ENCODE results near the gene CNTRL. TPM values are rescaled to one million over a fixed set of nuclear protein-coding genes. Genes with fewer than 3 reads are reported as not detected.
"Not testable (repeated sequence)": the region's sequence is repeated elsewhere in the genome, so short reads cannot be mapped to it uniquely, and the experiment has no call there.

CNTRL gene
- total and polyA plus RNA-seq, 8 donors: 4.4 to 27.4 (median 11.2) TPM

DNA sequence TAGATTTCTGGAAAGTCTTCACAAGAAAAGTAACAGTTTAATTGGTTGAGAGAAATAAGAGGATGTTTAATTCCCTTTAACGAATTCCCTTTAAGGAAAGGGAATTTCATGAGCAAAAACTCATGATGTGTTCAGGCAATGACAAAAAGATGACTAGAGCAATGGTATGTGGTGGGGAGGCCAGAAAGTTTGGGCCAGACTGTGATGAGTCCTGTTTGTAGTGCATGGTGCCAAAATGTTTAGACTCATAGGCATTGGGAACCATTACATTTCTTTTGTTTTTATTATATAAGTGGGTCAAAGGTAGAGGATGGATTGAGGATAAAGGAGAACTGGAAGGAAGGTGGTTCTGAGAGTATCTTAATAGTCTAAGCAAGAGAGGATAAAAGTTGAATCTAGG lies 10.9 kb downstream of the CNTRL start:
- TF ChIP-seq, protein P1, sequence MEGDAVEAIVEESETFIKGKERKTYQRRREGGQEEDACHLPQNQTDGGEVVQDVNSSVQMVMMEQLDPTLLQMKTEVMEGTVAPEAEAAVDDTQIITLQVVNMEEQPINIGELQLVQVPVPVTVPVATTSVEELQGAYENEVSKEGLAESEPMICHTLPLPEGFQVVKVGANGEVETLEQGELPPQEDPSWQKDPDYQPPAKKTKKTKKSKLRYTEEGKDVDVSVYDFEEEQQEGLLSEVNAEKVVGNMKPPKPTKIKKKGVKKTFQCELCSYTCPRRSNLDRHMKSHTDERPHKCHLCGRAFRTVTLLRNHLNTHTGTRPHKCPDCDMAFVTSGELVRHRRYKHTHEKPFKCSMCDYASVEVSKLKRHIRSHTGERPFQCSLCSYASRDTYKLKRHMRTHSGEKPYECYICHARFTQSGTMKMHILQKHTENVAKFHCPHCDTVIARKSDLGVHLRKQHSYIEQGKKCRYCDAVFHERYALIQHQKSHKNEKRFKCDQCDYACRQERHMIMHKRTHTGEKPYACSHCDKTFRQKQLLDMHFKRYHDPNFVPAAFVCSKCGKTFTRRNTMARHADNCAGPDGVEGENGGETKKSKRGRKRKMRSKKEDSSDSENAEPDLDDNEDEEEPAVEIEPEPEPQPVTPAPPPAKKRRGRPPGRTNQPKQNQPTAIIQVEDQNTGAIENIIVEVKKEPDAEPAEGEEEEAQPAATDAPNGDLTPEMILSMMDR (IDR thresholded peaks at IDR 0.05): no peak
- TF ChIP-seq POLR2A (IDR thresholded peaks at IDR 0.05) (no peak), POLR2AphosphoS5 (IDR thresholded peaks at IDR 0.05) (no peak), EP300 (IDR thresholded peaks at IDR 0.05) (no peak)
- Histone ChIP-seq H3K9me3 (no peaks in the 10 kb centered on the region), H3K4me3 (no peak overlapping the region), H3K36me3 (peaks cover 16 to 49% (median 39%) of the 10 kb centered on the region in 4 donors), H3K4me1 (peaks cover 0 to 3% (median 0%) of the 10 kb centered on the region in 4 donors), H3K27ac (no peak overlapping the region), H3K27me3 (no peaks in the 10 kb centered on the region)
- no peak for DNase-seq
- 82 to 92% (median 89%) methylated on average over 1 of the region's 1 CpG for WGBS, 5 donors
- intact Hi-C loops (cut with DNase I; ENCODE audit: low total_unique reads): no loop called here

DNA sequence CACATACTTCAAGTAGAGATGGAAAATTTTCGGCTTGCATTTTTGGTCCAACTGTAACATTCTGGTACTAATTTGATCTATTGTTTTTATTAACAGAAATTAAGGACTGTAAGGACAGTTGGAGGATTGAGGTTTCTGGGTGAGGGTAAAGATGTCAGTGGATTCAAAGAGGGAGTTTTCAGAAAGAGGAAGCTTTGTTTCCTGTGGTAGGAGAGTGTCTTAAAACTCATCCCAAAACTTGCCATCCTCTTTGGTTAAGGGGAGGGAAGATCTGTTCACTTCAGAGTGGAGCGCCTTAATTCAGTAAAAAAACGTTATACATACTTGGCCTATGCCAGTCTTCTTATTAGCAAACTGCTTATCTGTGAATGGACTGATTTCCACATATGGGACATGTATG lies 13.8 kb downstream of the CNTRL start:
- H3K27me3 ChIP-seq: no peaks in the 10 kb centered on the region
- no peaks in the 10 kb centered on the region for H3K9me3 ChIP-seq
- 72 to 88% (median 84%) methylated on average over 3 of the region's 3 CpGs for WGBS, 5 donors
- TF ChIP-seq POLR2A (IDR thresholded peaks at IDR 0.05) (no peak), POLR2AphosphoS5 (IDR thresholded peaks at IDR 0.05) (no peak), EP300 (IDR thresholded peaks at IDR 0.05) (no peak)
- TF ChIP-seq, protein P1 (IDR thresholded peaks at IDR 0.05): no peak
- DNase-seq: no peak
- peaks cover 7 to 31% (median 27%) of the 10 kb centered on the region in 4 donors for H3K36me3 ChIP-seq
- H3K4me3 ChIP-seq: no peak overlapping the region
- intact Hi-C loops (cut with DNase I; ENCODE audit: low total_unique reads): no loop called here
- H3K4me1 ChIP-seq: peaks cover 0 to 3% (median 0%) of the 10 kb centered on the region in 4 donors
- no peak overlapping the region for H3K27ac ChIP-seq

DNA sequence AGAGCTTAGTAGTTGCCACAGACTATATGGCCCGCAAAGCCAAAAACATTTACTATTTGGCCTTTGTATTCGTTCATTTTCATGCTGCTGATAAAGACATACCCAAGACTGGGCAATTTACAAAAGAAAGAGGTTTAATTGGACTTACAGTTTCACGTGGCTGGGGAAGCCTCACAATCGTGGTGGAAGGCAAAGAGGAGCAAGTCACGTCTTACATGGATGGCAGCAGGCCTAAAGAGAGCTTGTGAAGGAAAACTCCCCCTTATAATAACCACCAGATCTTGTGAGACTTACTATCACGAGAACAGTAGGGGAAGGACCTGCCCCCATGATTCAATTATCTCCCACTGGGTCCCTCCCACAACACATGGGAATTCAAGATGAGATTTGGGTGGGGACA lies 16.0 kb downstream of the CNTRL start:
- intact Hi-C loops (cut with DNase I; ENCODE audit: low total_unique reads); H3K9me3 ChIP-seq; H3K27ac ChIP-seq; H3K27me3 ChIP-seq; H3K4me1 ChIP-seq; H3K4me3 ChIP-seq; DNase-seq: not testable (repeated sequence)
- peaks cover 7 to 32% (median 25%) of the 10 kb centered on the region in 4 donors for H3K36me3 ChIP-seq
- WGBS, 5 donors: 91 to 94% (median 93%) methylated on average over 6 of the region's 6 CpGs

DNA sequence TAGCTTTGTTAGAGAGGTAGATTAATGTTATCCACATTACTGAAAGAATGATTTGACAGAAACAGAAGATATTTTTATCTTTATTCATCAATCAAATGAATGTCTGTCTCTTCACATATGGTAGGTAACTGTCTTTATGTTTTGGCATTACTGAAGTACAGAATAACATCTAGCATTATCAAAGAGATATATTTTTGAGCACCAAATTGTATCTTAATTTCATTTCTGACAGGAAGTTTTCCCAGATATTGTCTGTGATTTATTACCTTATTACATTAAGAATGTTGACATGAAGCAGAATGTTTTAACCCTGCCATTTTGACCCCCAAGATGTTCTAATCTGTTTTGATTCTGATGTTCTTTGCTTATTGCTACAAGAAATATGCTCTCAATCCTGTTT lies 20.3 kb downstream of the CNTRL start:
- H3K36me3 ChIP-seq: peaks cover 7 to 50% (median 41%) of the 10 kb centered on the region in 4 donors

DNA sequence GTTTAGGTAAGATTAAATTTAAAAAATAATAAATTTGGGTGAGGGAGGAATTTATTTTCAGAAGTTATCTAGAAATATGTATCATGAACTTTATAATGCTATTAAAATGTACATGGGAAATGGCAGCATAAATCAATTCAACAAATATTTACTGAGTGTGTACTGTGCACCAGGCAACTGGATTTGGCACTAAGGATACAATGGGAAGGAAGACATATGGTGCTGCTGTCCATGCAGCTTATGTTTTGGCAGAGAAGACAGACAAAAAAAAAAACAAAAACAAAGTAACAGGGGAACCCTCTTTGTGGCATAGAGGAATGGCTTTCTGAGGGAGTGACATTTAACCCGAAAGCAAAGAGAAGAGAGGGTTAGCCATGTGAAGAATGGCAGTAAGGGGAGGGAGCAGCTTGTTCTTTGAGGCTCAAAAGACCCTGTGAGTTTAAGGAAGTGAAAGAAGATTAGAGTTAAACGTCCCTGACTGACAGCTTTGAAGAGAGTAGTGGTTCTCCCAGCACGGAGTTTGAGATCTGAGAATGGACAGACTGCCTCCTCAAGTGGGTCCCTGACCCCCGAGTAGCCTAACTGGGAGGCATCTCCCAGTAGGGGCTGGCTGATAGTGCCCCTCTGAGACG lies 23.9 kb downstream of the CNTRL start:
- no peak overlapping the region for H3K27ac ChIP-seq
- TF ChIP-seq, protein P1 (IDR thresholded peaks at IDR 0.05): no peak
- TF ChIP-seq POLR2AphosphoS5 (IDR thresholded peaks at IDR 0.05) (no peak), POLR2A (IDR thresholded peaks at IDR 0.05) (no peak), EP300 (IDR thresholded peaks at IDR 0.05) (no peak)
- intact Hi-C loops (cut with DNase I; ENCODE audit: low total_unique reads): no loop called here
- no peaks in the 10 kb centered on the region for H3K9me3 ChIP-seq
- 74 to 93% (median 80%) methylated on average over 5 of the region's 5 CpGs for WGBS, 5 donors
- peak in 1 of 2 donors; percentile 17 for DNase-seq
- no peak overlapping the region for H3K4me3 ChIP-seq
- no peaks in the 10 kb centered on the region for H3K4me1 ChIP-seq
- H3K36me3 ChIP-seq: peaks cover 0 to 34% (median 21%) of the 10 kb centered on the region in 4 donors
- H3K27me3 ChIP-seq: no peaks in the 10 kb centered on the region

More for the DNA sequence above, 20.3 kb downstream of the CNTRL start:
- TF ChIP-seq POLR2AphosphoS5 (IDR thresholded peaks at IDR 0.05) (no peak), EP300 (IDR thresholded peaks at IDR 0.05) (no peak), POLR2A (IDR thresholded peaks at IDR 0.05) (no peak)
- TF ChIP-seq, protein P1 (IDR thresholded peaks at IDR 0.05): no peak
- intact Hi-C loops (cut with DNase I; ENCODE audit: low total_unique reads): no loop called here
- Histone ChIP-seq H3K27ac (no peak overlapping the region), H3K27me3 (no peaks in the 10 kb centered on the region), H3K4me1 (no peaks in the 10 kb centered on the region), H3K9me3 (no peaks in the 10 kb centered on the region), H3K4me3 (no peak overlapping the region)
- no peak for DNase-seq

DNA sequence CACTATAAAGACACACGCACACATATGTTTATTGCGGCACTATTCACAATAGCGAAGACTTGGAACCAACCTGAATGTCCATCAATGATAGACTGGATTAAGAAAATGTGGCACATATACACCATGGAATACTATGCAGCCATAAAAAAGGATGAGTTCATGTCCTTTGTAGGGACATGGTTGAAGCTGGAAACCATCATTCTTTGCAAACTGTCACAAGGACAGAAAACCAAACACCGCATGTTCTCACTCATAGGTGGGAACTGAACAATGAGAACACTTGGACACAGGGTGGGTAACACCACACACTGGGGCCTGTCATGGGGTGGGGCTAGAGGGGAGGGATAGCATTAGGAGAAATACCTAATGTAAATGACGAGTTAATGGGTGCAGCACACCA lies 29.3 kb downstream of the CNTRL start:
- H3K27me3 ChIP-seq; intact Hi-C loops (cut with DNase I; ENCODE audit: low total_unique reads); H3K4me1 ChIP-seq; H3K4me3 ChIP-seq; H3K27ac ChIP-seq; H3K9me3 ChIP-seq; DNase-seq: not testable (repeated sequence)
- H3K36me3 ChIP-seq: peaks cover 0 to 11% (median 6%) of the 10 kb centered on the region in 4 donors
- WGBS, 5 donors: 96 to 99% (median 98%) methylated on average over 5 of the region's 5 CpGs

All from stomach (tissue), 9 donors.